GM18520 (cell line): Measurements from ENCODE around the gene GPM6B.
"Not testable (repeated sequence)": the region's sequence is repeated elsewhere in the genome, so short reads cannot be mapped to it uniquely, and the experiment has no call there.

Experiments used
- ATAC-seq: cut with Tn5 transposase; IDR thresholded peaks from one replicate; pipeline ENCODE4 v1.9.1; 2021; ENCODE audit not compliant: unreplicated experiment

The GPM6B gene

DNA sequence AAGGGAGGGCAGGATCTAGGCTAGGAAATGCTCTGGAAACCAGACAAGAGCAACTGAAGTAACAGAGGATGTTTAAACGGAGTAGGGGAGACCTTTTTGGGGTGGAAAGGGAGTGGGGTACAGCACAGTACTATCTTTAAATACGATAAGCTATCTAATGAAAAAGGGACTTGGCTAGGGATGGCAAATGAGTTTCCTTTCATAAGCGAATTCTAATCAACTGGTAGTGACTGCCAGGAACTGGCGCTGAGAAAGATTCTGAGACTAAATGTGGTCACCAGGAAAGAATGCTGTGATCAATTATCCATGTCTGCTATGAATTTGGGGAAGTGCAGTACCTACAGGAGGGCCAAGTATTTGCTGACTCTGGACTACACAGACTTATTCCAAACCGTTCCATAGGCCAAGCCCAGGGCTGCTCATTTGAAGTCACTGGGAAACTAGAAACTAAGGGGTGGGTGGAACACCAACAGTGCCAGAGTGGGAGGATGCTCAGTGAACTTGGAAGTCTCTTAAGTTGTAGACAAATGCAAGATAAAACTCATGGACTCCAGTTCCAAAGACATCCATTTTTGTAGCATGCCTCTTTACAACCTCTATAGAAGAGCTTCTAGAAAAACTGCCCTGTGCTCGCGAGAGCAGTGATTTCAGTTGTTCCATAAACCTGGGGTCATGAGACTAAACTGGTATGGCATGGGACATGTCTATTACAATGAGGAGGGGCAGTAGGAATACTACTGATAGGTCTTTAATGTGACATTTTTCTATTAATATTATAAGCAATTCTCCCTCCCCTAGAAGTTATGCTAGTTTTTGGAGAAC, 84.4 kb downstream of the GPM6B start:
- no peak for ATAC-seq

GRCh38 chrX:13730523-13730922, 86.4 kb downstream of the GPM6B start:
- ATAC-seq, result not testable (repeated sequence)

GRCh38 chrX:13726583-13726982, 90.3 kb downstream of the GPM6B start:
- ATAC-seq, result not testable (repeated sequence)

DNA sequence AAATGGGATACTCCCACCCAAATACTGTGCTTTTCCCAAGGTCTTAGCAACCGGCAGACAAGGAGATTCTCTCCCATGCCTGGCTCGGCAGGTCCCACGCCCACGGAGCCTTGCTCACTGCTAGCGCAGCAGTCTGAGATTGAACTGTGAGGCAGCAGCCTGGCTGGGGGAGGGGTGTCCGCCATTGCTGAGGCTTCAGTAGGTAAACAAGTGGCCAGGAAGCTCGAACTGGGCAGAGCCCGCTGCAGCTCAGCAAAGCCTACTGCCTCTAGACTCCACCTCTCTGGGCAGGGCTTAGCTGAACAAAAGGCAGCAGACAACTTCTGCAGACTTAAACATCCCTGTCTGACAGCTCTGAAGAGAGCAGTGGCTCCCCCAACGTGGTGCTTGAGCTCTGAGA, 92.0 kb downstream of the GPM6B start:
- ATAC-seq, result not testable (repeated sequence)

DNA sequence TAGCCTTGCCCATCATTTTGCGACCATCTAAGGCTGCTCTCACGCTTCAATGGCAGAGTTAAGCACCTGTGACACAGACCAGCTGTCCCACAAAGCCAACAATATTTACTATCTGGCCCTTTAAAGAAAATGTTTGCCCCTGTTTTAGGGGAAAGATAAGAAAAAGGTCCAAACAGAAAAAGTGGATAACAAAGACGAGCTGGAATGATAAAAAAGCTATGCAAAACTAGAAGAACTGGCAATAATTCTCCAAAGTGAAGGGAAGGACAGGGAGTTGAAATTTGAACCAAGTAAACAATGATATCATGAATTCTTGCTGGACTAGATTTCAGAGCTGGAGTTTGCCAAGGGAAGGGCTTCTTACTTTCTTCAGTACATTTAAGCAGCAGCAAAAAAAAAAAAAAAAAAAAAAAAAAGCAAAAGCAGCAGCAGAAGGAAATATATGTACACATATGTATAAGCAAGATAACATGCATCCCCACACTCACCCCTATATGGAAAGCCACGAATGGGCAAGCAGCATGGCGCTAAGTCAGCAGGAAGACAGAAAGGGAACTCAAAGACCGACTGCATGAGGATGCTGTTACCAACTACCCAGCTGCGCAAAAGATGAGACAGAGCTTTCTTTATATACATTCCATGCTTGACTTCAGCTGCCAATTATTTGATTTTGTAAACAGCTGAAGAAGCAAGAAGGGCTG, 94.9 kb downstream of the GPM6B start:
- no peak for ATAC-seq

GRCh38 chrX:13721371-13721770, 95.5 kb downstream of the GPM6B start:
- ATAC-seq, result no peak
